Endothelial cell of umbilical vein (primary cell): ENCODE data around the gene DENND5A. TPM values are rescaled to one million over a fixed set of nuclear protein-coding genes. Genes with fewer than 3 reads are reported as not detected.
A peak's percentile ranks its signal among the peaks of the same experiment; 100 is the strongest.

Source experiments
- BruUV-seq: library from RNA; stranded (reverse); fragments of 400-500 nt; replicated peaks from 2 replicates; lab custom pipeline; 2021; lab: Mats Ljungman, UMichigan
- CTCF ChIA-PET: fragments of 300-600, 350-600 bp; sonication (Branson Sonifier 250); formaldehyde crosslinking; loops from one replicate; lab custom pipeline; 2021; ENCODE audit warnings: antibody characterized with exemption, inconsistent platforms; lab: Charles Lee
- POLR2A ChIA-PET: fragments of 300-600, 350-600 bp; sonication (Branson Sonifier 250); formaldehyde crosslinking; loops from one replicate; lab custom pipeline; 2021; ENCODE audit warnings: antibody characterized with exemption, inconsistent platforms; lab: Charles Lee
- DNase-seq: peaks from one replicate; pipeline ENCODE4 v3.0.0-alpha.2; 2011; ENCODE audit warnings: low read depth, low spot score
- FAIRE-seq: peaks from 2 replicates; lab custom pipeline; 2011; peaks lifted over from hg19 to GRCh38; lab: Jason Lieb, UNC
- H2AFZ ChIP-seq: 2 replicates; pipeline ENCODE4 v1.6.0; 2012; ENCODE audit warnings: low read depth, low read length, control low read depth, inconsistent platforms
- H3K27ac ChIP-seq: 2 replicates; pipeline ENCODE4 v1.5.1; 2011; ENCODE audit warnings: low read depth, mild to moderate bottlenecking, control low read depth, low read length, moderate library complexity; ENCODE audit not compliant: insufficient read depth
- H3K27me3 ChIP-seq, 2 experiments: 2 replicates each; pipeline versions ENCODE4 v1.6.0 to v1.6.1; 2011; ENCODE audit warnings: low read length in 2 of 2, mixed read lengths in 1 of 2; ENCODE audit not compliant: control insufficient read depth in 2 of 2, insufficient read depth in 2 of 2
- H3K36me3 ChIP-seq, 2 experiments: 2 replicates in 1 of 2; 3 replicates in 1 of 2; pipeline ENCODE4 v1.5.1; 2011; ENCODE audit warnings: low read length in 2 of 2, mild to moderate bottlenecking in 1 of 2, moderate library complexity in 1 of 2; ENCODE audit not compliant: control insufficient read depth in 2 of 2, insufficient read depth in 2 of 2; ENCODE audit errors: extremely low read depth in 1 of 2
- H3K4me1 ChIP-seq: 3 replicates; pipeline ENCODE4 v1.5.1; 2011; ENCODE audit warnings: mild to moderate bottlenecking, low read length; ENCODE audit not compliant: control insufficient read depth, insufficient read depth; ENCODE audit errors: extremely low read depth
- H3K4me2 ChIP-seq: 2 replicates; pipeline ENCODE4 v1.6.1; 2011; ENCODE audit warnings: low read length, control low read depth, mixed read lengths; ENCODE audit not compliant: insufficient read depth
- H3K4me3 ChIP-seq, 3 experiments: fragments of 200-600 bp in 1 of 3; sonication (generic), shearing (Covaris generic) in 1 of 3; replicated peaks in 1 of 3; 2 replicates each; pipeline ENCODE4 v1.5.1; 2011 to 2016; ENCODE audit warnings: control low read depth in 3 of 3, low read length in 3 of 3, mild to moderate bottlenecking in 2 of 3, inconsistent platforms in 1 of 3, low read depth in 1 of 3, moderate library complexity in 1 of 3; ENCODE audit not compliant: insufficient read depth in 1 of 3
- H3K79me2 ChIP-seq: 2 replicates; pipeline ENCODE4 v1.6.0; 2012; ENCODE audit warnings: low read length, inconsistent platforms; ENCODE audit not compliant: control insufficient read depth, insufficient read depth
- H3K9ac ChIP-seq: replicated peaks from 2 replicates; pipeline ENCODE3; 2011; ENCODE audit warnings: low read length, control low read depth; ENCODE audit not compliant: insufficient read depth; ENCODE audit errors: extremely low read depth
- H3K9me1 ChIP-seq: replicated peaks from 3 replicates; pipeline ENCODE4 v1.6.0; 2011; ENCODE audit warnings: mild to moderate bottlenecking, low read length; ENCODE audit not compliant: control insufficient read depth, insufficient read depth; ENCODE audit errors: extremely low read depth
- H3K9me3 ChIP-seq: replicated peaks from 2 replicates; pipeline ENCODE4 v1.5.1; 2012; ENCODE audit warnings: low read length, inconsistent platforms; ENCODE audit not compliant: control insufficient read depth, insufficient read depth
- H4K20me1 ChIP-seq: replicated peaks from 2 replicates; pipeline ENCODE3; 2011; ENCODE audit warnings: mild to moderate bottlenecking, low read length; ENCODE audit not compliant: control insufficient read depth, insufficient read depth; ENCODE audit errors: extremely low read depth
- CTCF ChIP-seq, 2 donors: IDR thresholded peaks; 1 replicate in 1 of 2; 2 replicates in 1 of 2; pipeline ENCODE4 v1.5.1; 2011; ENCODE audit warnings: low read length in 2 of 2, mild to moderate bottlenecking in 2 of 2, moderate library complexity in 2 of 2, control low read depth in 1 of 2, inconsistent platforms in 1 of 2, low read depth in 1 of 2; ENCODE audit not compliant: insufficient read depth in 1 of 2; ENCODE audit errors: extremely low read depth in 1 of 2
- EZH2 ChIP-seq: IDR thresholded peaks from 2 replicates; pipeline ENCODE4 v1.6.1; 2012; ENCODE audit warnings: borderline replicate concordance, low read depth, mild to moderate bottlenecking, moderate library complexity, low read length, inconsistent platforms; ENCODE audit not compliant: severe bottlenecking
- MAX ChIP-seq: IDR thresholded peaks from 2 replicates; pipeline ENCODE4 v1.6.1; 2011; ENCODE audit not compliant: insufficient read depth, insufficient read length
- MYC ChIP-seq: IDR thresholded peaks from one replicate; pipeline ENCODE4 v1.6.1; 2011; ENCODE audit warnings: mild to moderate bottlenecking, low read depth, low read length
- POLR2A ChIP-seq: IDR thresholded peaks from 2 replicates; pipeline ENCODE4 v1.6.1; 2012; ENCODE audit warnings: low read depth, mild to moderate bottlenecking, control low read depth, low read length
- dilution Hi-C: fragments of 300-500 bp; cut with MboI; formaldehyde crosslinking; loops from one replicate; pipeline ENCODE4 v1.15.0; 2019; ENCODE audit warnings: low sequenced_read_pairs; ENCODE audit not compliant: extremely low pct_ligation_motif_present
- intact Hi-C: fragments of 100-400 bp; cut with micrococcal nuclease; formaldehyde crosslinking; loops from one replicate; pipeline ENCODE4 v1.10.0; 2022
- polyA plus RNA-seq, 4 experiments: library from polyadenylated mRNA; depleted of rRNA in 3 of 4; stranded (reverse) in 3 of 4; unstranded in 1 of 4; fragments of >200 nt; gene quantifications; 2 replicates each; pipeline versions ENCODE4 v1.2.1 to v1.2.3, GENCODE V29; 2011 to 2012; ENCODE audit warnings: missing spikeins in 1 of 4
- total RNA-seq: library from RNA; stranded (reverse); gene quantifications from 2 replicates; pipeline ENCODE4 v1.2.3, GENCODE V29; 2021

Gene DENND5A
- total and polyA plus RNA-seq, 2 donors (not counting 3 experiments of a cell fraction or from before 2014, with no cell fraction given) = 116 to 220 TPM

GRCh38 chr11:9138133-9138453, 127.1 kb downstream of the DENND5A start:
- dilution Hi-C loops (no loop called here), intact Hi-C loops (loop anchor here (5.0 kb wide), 1 partner anchor 136 kb away; the partner anchor contains the start of gene NRIP3)
- FAIRE-seq (no peak), DNase-seq (no peak)
- no peak for TF ChIP-seq MYC
- no peak for TF ChIP-seq EZH2
- TF ChIP-seq CTCF (IDR thresholded peaks at IDR 0.05; ENCODE audit: extremely low read depth in 1 of 2, insufficient read depth in 1 of 2, low read depth in 1 of 2, low read length in 2 of 2) = peak in 1 of 2 donors; percentile 2
- TF ChIP-seq MAX = no peak
- no peak for TF ChIP-seq POLR2A
- ChIA-PET POLR2A (no interaction called here), CTCF (interaction anchor here (0.6 to 4.3 kb wide), 56 partner anchors 9 to 1131 kb away, joined by 3 to 248 read pairs (median 4); partner anchors contain the start of genes NRIP3 and TMEM9B)
- Histone ChIP-seq H3K4me1 (peaks cover 37% of the 10 kb centered on the region), H3K4me3 (no peak overlapping the region), H3K27me3 (no peaks in the 10 kb centered on the region), H3K4me2 (no peak overlapping the region), H3K9me1 (no peaks in the 10 kb centered on the region), H3K36me3 (peaks cover 8 to 11% of the 10 kb centered on the region in 2 experiments), H3K9me3 (no peaks in the 10 kb centered on the region), H4K20me1 (no peaks in the 10 kb centered on the region), H3K9ac (no peak overlapping the region), H3K27ac (peak overlapping the region; percentile 75), H2AFZ (no peak overlapping the region), H3K79me2 (no peaks in the 10 kb centered on the region)
- BruUV-seq = no TSS peak
